ENCODE results near the gene ABL2. TPM values are rescaled to one million over a fixed set of nuclear protein-coding genes. Genes with fewer than 3 reads are reported as not detected.

The ABL2 gene
- total RNA-seq, 1 experiment from 2014 or later = 27.9 TPM

- no TSS peak for BruUV-seq (replicated peaks)
- H3K4me1 ChIP-seq (ENCODE audit: insufficient read depth, low read length, poor library complexity, severe bottlenecking) = no peaks in the 10 kb centered on the region
- H3K36me3 ChIP-seq (ENCODE audit: insufficient read depth, low read length, poor library complexity, severe bottlenecking) = peaks cover 26% of the 10 kb centered on the region
- H3K4me3 ChIP-seq (ENCODE audit: low read depth, low read length, poor library complexity, severe bottlenecking) = no peak overlapping the region
- intact Hi-C loops (cut with micrococcal nuclease; ENCODE audit: unreplicated experiment) = no loop called here
- no peak for TF ChIP-seq EZH2 (IDR thresholded peaks at IDR 0.05; ENCODE audit: borderline replicate concordance, low read depth, low read length, poor library complexity, severe bottlenecking)
- TF ChIP-seq, protein P1, sequence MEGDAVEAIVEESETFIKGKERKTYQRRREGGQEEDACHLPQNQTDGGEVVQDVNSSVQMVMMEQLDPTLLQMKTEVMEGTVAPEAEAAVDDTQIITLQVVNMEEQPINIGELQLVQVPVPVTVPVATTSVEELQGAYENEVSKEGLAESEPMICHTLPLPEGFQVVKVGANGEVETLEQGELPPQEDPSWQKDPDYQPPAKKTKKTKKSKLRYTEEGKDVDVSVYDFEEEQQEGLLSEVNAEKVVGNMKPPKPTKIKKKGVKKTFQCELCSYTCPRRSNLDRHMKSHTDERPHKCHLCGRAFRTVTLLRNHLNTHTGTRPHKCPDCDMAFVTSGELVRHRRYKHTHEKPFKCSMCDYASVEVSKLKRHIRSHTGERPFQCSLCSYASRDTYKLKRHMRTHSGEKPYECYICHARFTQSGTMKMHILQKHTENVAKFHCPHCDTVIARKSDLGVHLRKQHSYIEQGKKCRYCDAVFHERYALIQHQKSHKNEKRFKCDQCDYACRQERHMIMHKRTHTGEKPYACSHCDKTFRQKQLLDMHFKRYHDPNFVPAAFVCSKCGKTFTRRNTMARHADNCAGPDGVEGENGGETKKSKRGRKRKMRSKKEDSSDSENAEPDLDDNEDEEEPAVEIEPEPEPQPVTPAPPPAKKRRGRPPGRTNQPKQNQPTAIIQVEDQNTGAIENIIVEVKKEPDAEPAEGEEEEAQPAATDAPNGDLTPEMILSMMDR (conservative IDR thresholded peaks at IDR 0.05; ENCODE audit: low read depth, low read length) = no peak
- POLR2A ChIA-PET (ENCODE audit: low non-redundant PET) = no interaction called here
- no peaks in the 10 kb centered on the region for H3K9me3 ChIP-seq (ENCODE audit: low read depth, low read length, poor library complexity, severe bottlenecking)
- no peaks in the 10 kb centered on the region for H3K27me3 ChIP-seq (replicated peaks; ENCODE audit: insufficient read depth, low read depth, low read length, poor library complexity)
- CTCF ChIA-PET = interaction anchor here (0.7 kb wide), 1 partner anchor 19 kb away, joined by 6 read pairs; no protein-coding TSS in a partner anchor
- no peak for DNase-seq (ENCODE audit: low spot score)
- H3K27ac ChIP-seq (ENCODE audit: low read depth, low read length, poor library complexity, severe bottlenecking) = no peak overlapping the region
Observed at GRCh38 chr1:179119513-179119912, 110.0 kb downstream of the ABL2 start.

DNA sequence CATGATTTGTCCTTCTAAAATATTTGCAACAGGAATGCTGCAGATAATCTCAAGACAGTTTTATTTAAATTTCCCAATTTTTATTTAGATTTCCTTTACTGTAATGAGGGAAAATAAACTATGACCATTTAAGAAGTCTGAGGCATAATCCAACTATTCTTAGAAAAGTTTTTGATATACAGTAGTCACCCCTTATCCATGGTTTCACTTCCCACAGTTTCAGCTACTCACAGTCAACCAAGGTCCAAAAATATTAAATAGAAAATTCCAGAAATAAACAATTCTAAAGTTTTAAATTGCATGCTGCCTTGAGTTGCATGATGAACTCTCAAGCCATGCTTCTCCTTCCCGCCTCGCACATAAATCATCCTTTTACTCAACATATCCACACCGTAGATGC, 114.3 kb downstream of the ABL2 start:
- TF ChIP-seq, protein P1 (conservative IDR thresholded peaks at IDR 0.05; ENCODE audit: low read depth, low read length) = no peak
- TF ChIP-seq EZH2 (IDR thresholded peaks at IDR 0.05; ENCODE audit: borderline replicate concordance, low read depth, low read length, poor library complexity, severe bottlenecking) = no peak
- CTCF ChIA-PET = no interaction called here
- no peaks in the 10 kb centered on the region for H3K9me3 ChIP-seq (ENCODE audit: low read depth, low read length, poor library complexity, severe bottlenecking)

DNA sequence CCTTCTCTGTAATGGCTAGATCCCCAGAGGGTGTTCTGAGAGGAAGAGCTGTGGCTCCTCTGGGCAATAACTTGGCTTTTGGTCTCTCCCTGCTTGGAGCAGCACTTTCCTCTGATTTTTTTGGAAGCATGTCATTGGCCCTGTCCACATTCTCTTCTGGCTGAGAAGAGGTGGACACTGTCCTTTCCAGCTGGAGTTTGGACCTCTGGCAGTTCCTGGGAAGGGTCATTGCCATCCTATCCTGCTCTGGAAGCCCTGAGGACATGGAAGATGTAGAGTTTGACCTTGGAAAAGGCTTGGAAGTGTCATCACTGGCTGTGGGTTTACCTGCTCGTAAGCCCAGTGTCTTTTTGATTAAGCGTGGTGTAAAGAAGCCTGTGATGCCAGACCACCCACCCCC, 120.8 kb downstream of the ABL2 start:
- DNase-seq (ENCODE audit: low spot score) = no peak
- no TSS peak for BruUV-seq (replicated peaks)
- intact Hi-C loops (cut with micrococcal nuclease; ENCODE audit: unreplicated experiment) = no loop called here
- ChIA-PET CTCF (no interaction called here), POLR2A (ENCODE audit: low non-redundant PET) (no interaction called here)
- Histone ChIP-seq H3K27ac (ENCODE audit: low read depth, low read length, poor library complexity, severe bottlenecking) (no peak overlapping the region), H3K4me1 (ENCODE audit: insufficient read depth, low read length, poor library complexity, severe bottlenecking) (no peaks in the 10 kb centered on the region), H3K4me3 (ENCODE audit: low read depth, low read length, poor library complexity, severe bottlenecking) (no peak overlapping the region), H3K36me3 (ENCODE audit: insufficient read depth, low read length, poor library complexity, severe bottlenecking) (peaks cover 20% of the 10 kb centered on the region), H3K27me3 (replicated peaks; ENCODE audit: insufficient read depth, low read depth, low read length, poor library complexity) (no peaks in the 10 kb centered on the region), H3K9me3 (ENCODE audit: low read depth, low read length, poor library complexity, severe bottlenecking) (no peaks in the 10 kb centered on the region)
- TF ChIP-seq, protein P1 (conservative IDR thresholded peaks at IDR 0.05; ENCODE audit: low read depth, low read length) = no peak

More for the DNA sequence above, 114.3 kb downstream of the ABL2 start:
- H3K27ac ChIP-seq (ENCODE audit: low read depth, low read length, poor library complexity, severe bottlenecking) = no peak overlapping the region
- no peak for DNase-seq (ENCODE audit: low spot score)
- no peaks in the 10 kb centered on the region for H3K4me1 ChIP-seq (ENCODE audit: insufficient read depth, low read length, poor library complexity, severe bottlenecking)
- intact Hi-C loops (cut with micrococcal nuclease; ENCODE audit: unreplicated experiment) = no loop called here
- BruUV-seq (replicated peaks) = no TSS peak
- peaks cover 29% of the 10 kb centered on the region for H3K36me3 ChIP-seq (ENCODE audit: insufficient read depth, low read length, poor library complexity, severe bottlenecking)
- POLR2A ChIA-PET (ENCODE audit: low non-redundant PET) = no interaction called here
- H3K27me3 ChIP-seq (replicated peaks; ENCODE audit: insufficient read depth, low read depth, low read length, poor library complexity) = no peaks in the 10 kb centered on the region
- no peak overlapping the region for H3K4me3 ChIP-seq (ENCODE audit: low read depth, low read length, poor library complexity, severe bottlenecking)

All from A673 (cell line).